ENCODE data around the gene ARL10. TPM values are rescaled to one million over a fixed set of nuclear protein-coding genes. Genes with fewer than 3 reads are reported as not detected.
"Not testable (repeated sequence)": the region's sequence is repeated elsewhere in the genome, so short reads cannot be mapped to it uniquely, and the experiment has no call there.

The ARL10 gene
- total RNA-seq, 2 donors from 2014 or later, result 10.2 to 11.4 TPM

GRCh38 chr5:176405656-176406435 lies 40.6 kb downstream of the ARL10 start:
- Histone ChIP-seq H3K9ac (ENCODE audit: extremely low read depth, low read length, poor library complexity, severe bottlenecking) (no peak overlapping the region), H3K27me3 (ENCODE audit: control insufficient read depth, insufficient read depth, low read length, poor library complexity, severe bottlenecking) (no peaks in the 10 kb centered on the region), H3K36me3 (ENCODE audit: control insufficient read depth, insufficient read depth, low read length) (peaks cover 64% of the 10 kb centered on the region), H3K4me3 (ENCODE audit: low read length) (no peak overlapping the region), H3K9me3 (ENCODE audit: control insufficient read depth, low read length) (no peaks in the 10 kb centered on the region), H3K27ac (ENCODE audit: low read depth, low read length) (no peak overlapping the region), H3K4me1 (ENCODE audit: control insufficient read depth, insufficient read depth, low read length) (no peaks in the 10 kb centered on the region)
- peak; percentile 80 for DNase-seq
- peak overlapping the region; percentile 61 for H3K27ac Mint-ChIP-seq
- peak; percentile 80 for TF ChIP-seq CTCF (conservative IDR thresholded peaks at IDR 0.05)
- peaks cover 12% of the 10 kb centered on the region for H3K36me3 Mint-ChIP-seq (ENCODE audit: low read depth)
- no peaks in the 10 kb centered on the region for H3K27me3 Mint-ChIP-seq (ENCODE audit: insufficient read depth)
- H3K4me3 Mint-ChIP-seq, result no peak overlapping the region
- H3K4me1 Mint-ChIP-seq, result peaks cover 2% of the 10 kb centered on the region
- no peaks in the 10 kb centered on the region for H3K9me3 Mint-ChIP-seq
- 81 to 85% methylated on average over 13 to 20 of the region's 20 CpGs for WGBS, 2 experiments (ENCODE audit: insufficient coverage in 1 of 2, insufficient read length in 1 of 2)

- no peak overlapping the region for H3K9ac ChIP-seq (ENCODE audit: extremely low read depth, low read length, poor library complexity, severe bottlenecking)
- no peaks in the 10 kb centered on the region for H3K4me1 ChIP-seq (ENCODE audit: control insufficient read depth, insufficient read depth, low read length)
- no peak overlapping the region for H3K4me3 ChIP-seq (ENCODE audit: low read length)
- Mint-ChIP-seq H3K9me3 (no peaks in the 10 kb centered on the region), H3K27me3 (ENCODE audit: insufficient read depth) (no peaks in the 10 kb centered on the region), H3K4me3 (no peak overlapping the region), H3K4me1 (peaks cover 2% of the 10 kb centered on the region), H3K27ac (no peak overlapping the region), H3K36me3 (ENCODE audit: low read depth) (peaks cover 12% of the 10 kb centered on the region)
- TF ChIP-seq CTCF (conservative IDR thresholded peaks at IDR 0.05), result no peak
- H3K27me3 ChIP-seq (ENCODE audit: control insufficient read depth, insufficient read depth, low read length, poor library complexity, severe bottlenecking), result no peaks in the 10 kb centered on the region
- no peak for DNase-seq
- WGBS, 2 experiments (ENCODE audit: insufficient coverage in 1 of 2, insufficient read length in 1 of 2), result 92 to 96% methylated on average over 6 to 9 of the region's 9 CpGs
- peaks cover 71% of the 10 kb centered on the region for H3K36me3 ChIP-seq (ENCODE audit: control insufficient read depth, insufficient read depth, low read length)
- H3K9me3 ChIP-seq (ENCODE audit: control insufficient read depth, low read length), result no peaks in the 10 kb centered on the region
- H3K27ac ChIP-seq (ENCODE audit: low read depth, low read length), result no peak overlapping the region
These were observed 41.3 kb downstream of the ARL10 start for GRCh38 chr5:176406436-176407052.

DNA sequence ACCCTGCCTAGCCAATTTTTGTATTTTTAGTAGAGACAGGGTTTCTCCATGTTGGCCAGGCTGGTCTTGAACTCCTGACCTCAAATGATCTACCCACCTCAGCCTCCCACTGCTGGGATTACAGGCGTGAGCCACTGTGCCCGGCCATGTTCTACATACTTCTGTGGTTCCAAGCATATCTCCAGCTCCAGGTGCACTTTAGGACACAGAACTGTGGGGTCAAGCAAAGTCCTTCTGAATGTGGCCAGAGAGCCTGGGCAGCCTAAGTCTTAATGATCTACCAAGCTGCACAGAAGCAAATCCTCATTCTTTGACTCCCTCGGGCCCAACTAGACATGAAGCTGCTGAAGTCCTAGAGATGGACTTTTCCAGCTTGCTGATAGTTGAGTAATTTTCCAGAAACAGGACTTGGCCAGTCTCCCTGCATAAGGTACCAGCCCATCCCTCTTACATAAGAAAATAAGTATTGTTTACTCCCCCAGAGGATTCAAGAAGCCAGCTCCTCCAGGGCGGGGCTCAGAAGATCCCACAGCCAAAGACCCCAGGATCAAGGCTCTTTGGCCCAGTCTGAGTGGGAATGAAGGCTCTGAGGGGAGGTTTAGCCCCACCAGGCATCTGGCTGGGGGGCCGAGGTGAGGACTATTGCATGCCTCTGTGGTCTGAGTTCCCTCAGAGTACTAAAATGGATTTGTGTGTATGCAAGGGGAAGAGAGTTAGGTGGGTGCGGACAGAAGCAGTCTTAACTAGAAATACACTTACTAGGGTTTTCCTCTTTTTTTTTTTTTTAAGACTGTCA lies 42.4 kb downstream of the ARL10 start:
- Histone ChIP-seq H3K36me3 (ENCODE audit: control insufficient read depth, insufficient read depth, low read length) (peaks cover 73% of the 10 kb centered on the region), H3K9me3 (ENCODE audit: control insufficient read depth, low read length) (no peaks in the 10 kb centered on the region), H3K27me3 (ENCODE audit: control insufficient read depth, insufficient read depth, low read length, poor library complexity, severe bottlenecking) (no peaks in the 10 kb centered on the region), H3K4me1 (ENCODE audit: control insufficient read depth, insufficient read depth, low read length) (no peaks in the 10 kb centered on the region), H3K27ac (ENCODE audit: low read depth, low read length) (no peak overlapping the region), H3K4me3 (ENCODE audit: low read length) (no peak overlapping the region), H3K9ac (ENCODE audit: extremely low read depth, low read length, poor library complexity, severe bottlenecking) (no peak overlapping the region)
- no peaks in the 10 kb centered on the region for H3K9me3 Mint-ChIP-seq
- DNase-seq, result no peak
- no peak overlapping the region for H3K27ac Mint-ChIP-seq
- WGBS, 2 experiments (ENCODE audit: insufficient coverage in 1 of 2, insufficient read length in 1 of 2), result 94% methylated on average over 4 to 6 of the region's 6 CpGs
- peaks cover 11% of the 10 kb centered on the region for H3K36me3 Mint-ChIP-seq (ENCODE audit: low read depth)
- no peak overlapping the region for H3K4me3 Mint-ChIP-seq
- H3K4me1 Mint-ChIP-seq, result peaks cover 2% of the 10 kb centered on the region
- no peak for TF ChIP-seq CTCF (conservative IDR thresholded peaks at IDR 0.05)
- no peaks in the 10 kb centered on the region for H3K27me3 Mint-ChIP-seq (ENCODE audit: insufficient read depth)

- H3K36me3 Mint-ChIP-seq (ENCODE audit: low read depth); H3K4me1 Mint-ChIP-seq; H3K27me3 ChIP-seq (ENCODE audit: control insufficient read depth, insufficient read depth, low read length, poor library complexity, severe bottlenecking); H3K9me3 ChIP-seq (ENCODE audit: control insufficient read depth, low read length); DNase-seq; H3K4me3 ChIP-seq (ENCODE audit: low read length); H3K9ac ChIP-seq (ENCODE audit: extremely low read depth, low read length, poor library complexity, severe bottlenecking); H3K27ac ChIP-seq (ENCODE audit: low read depth, low read length); H3K4me1 ChIP-seq (ENCODE audit: control insufficient read depth, insufficient read depth, low read length); H3K27me3 Mint-ChIP-seq (ENCODE audit: insufficient read depth); H3K9me3 Mint-ChIP-seq; H3K27ac Mint-ChIP-seq; H3K4me3 Mint-ChIP-seq: not testable (repeated sequence)
- WGBS, 2 experiments (ENCODE audit: insufficient coverage in 1 of 2, insufficient read length in 1 of 2), result 92% methylated on average over 10 of the region's 10 CpGs; no CpG with 5 or more reads in 1 of the 2 experiments
- H3K36me3 ChIP-seq (ENCODE audit: control insufficient read depth, insufficient read depth, low read length), result peaks cover 79% of the 10 kb centered on the region
These were observed 42.9 kb downstream of the ARL10 start for GRCh38 chr5:176408252-176408573.
